Left lobe of liver (tissue), 2 donors: ENCODE measurements around the gene KRTAP10-3. TPM values are rescaled to one million over a fixed set of nuclear protein-coding genes. Genes with fewer than 3 reads are reported as not detected.
"Not testable (repeated sequence)": the region's sequence is repeated elsewhere in the genome, so short reads cannot be mapped to it uniquely, and the experiment has no call there.

Experiments
- ATAC-seq: fragments of 200-7000 bp; cut with Tn5 transposase; one replicate; pipeline ENCODE4 v1.9.1; 2020; ENCODE audit warnings: mild to moderate bottlenecking, moderate library complexity
- DNase-seq: peaks from one replicate; pipeline ENCODE4 v3.0.0-alpha.2; 2020; ENCODE audit warnings: low spot score
- total RNA-seq: library from RNA; stranded (reverse); gene quantifications from one replicate; pipeline ENCODE4 v1.2.1, GENCODE V29; 2021
- donor health status: DM: no; HTN: no; CAD: no; lungs with moderate emphysema.
- donor health status: DM: no; HTN: yes; CAD: no.

KRTAP10-3 gene
- not detected for total RNA-seq

GRCh38 chr21:44558695-44559094, at the start of gene KRTAP10-3:
Gene KRTAP10-3 (minus strand): TSS chr21:44558795. CDS start chr21:44558715, 80 bp downstream.
- ATAC-seq = no peak
- no peak for DNase-seq

GRCh38 chr21:44606495-44606894, 47.9 kb upstream of the KRTAP10-3 start:
- no peak for DNase-seq
- ATAC-seq = no peak

- ATAC-seq (no peak), DNase-seq (no peak)
Measured at GRCh38 chr21:44603911-44604310, 45.3 kb upstream of the KRTAP10-3 start.

GRCh38 chr21:44603109-44603875, 44.7 kb upstream of the KRTAP10-3 start:
- DNase-seq (no peak), ATAC-seq (no peak)

- DNase-seq = no peak
- ATAC-seq = no peak
Measured at GRCh38 chr21:44602463-44602850, 43.9 kb upstream of the KRTAP10-3 start.

DNA sequence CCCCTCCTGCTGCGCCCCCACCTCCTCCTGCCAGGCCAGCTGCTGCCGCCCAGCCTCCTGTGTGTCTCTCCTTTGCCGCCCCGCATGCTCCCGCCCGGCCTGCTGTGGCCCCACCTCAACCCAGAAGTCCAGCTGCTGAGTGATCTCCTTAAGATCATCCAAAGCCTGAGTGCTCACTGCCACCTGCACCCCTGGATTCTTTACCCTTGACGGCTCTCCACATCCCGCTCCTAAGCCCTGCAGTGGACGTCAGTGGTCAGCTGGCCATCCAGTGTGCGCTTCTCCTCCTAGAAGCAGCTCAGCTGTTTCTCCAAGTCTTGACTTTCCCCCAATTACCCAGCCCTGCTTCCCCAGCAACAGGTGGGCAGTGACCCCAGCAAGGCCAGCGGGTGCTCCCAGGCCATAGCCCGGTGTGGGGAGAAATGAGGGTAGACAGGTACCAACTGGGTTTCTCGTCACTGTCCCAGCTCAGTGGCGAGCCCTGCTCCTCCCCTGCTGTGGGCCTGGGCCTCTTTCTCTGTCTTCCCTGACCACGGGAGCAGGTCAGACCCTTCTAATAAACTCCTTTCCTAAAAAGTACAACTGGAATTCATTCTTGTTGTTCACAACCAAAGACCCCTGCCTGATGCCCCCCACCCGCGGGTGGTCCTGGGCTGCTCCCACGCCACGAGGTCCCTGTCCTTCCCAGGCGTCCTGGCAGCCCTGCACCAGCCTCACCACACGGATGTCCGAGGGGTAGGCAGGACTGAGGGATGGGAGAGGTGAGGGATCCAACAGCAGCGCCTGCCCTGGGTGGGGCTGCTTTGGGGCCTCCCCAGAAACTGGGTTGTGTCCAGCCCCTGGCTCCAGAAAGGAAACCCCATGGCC, 43.2 kb upstream of the KRTAP10-3 start:
- no peak for ATAC-seq
- no peak for DNase-seq

DNA sequence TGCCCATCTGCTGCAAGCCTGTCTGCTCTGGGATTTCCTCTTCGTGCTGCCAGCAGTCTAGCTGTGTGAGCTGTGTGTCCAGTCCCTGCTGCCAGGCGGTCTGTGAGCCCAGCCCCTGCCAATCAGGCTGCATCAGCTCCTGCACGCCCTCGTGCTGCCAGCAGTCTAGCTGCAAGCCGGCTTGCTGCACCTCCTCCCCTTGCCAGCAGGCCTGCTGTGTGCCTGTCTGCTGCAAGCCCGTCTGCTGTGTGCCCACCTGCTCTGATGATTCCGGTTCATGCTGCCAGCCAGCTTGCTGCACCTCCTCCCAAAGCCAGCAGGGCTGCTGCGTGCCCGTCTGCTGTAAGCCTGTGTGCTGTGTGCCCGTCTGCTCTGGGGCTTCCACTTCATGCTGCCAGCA, 42.5 kb upstream of the KRTAP10-3 start:
- ATAC-seq = peak; percentile 35
- DNase-seq = not testable (repeated sequence)

DNA sequence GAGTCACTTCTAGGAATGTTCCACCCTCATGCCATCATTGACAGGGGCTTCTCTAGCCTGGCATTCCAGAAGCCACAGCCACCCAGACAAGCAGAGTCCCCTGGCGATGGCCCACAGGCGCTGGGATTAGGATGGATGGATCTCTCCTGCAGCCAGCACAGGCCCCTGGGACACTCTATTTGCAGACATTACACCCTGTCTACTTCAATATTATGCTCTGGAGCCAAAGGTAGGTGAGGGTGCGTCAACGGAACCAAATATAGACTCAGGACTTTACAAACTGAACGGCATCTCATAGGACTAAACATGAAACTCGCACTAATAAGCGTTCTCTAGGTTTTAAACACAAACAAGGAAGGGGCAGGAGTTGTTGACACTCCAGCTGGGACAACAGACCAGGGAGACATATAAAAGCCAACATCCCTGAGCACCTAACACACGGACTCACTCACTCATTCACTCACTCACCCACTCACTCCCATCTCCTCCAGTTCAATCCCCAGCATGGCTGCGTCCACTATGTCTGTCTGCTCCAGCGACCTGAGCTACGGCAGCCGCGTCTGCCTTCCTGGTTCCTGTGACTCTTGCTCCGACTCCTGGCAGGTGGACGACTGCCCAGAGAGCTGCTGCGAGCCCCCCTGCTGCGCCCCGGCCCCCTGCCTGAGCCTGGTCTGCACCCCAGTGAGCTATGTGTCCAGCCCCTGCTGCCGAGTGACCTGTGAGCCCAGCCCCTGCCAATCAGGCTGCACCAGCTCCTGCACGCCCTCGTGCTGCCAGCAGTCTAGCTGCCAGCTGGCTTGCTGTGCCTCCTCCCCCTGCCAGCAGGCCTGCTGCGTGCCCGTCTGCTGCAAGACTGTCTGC, 41.8 kb upstream of the KRTAP10-3 start, which contains the start of gene KRTAP10-7:
KRTAP10-7 (plus strand) TSS at position 480 of the 861 bp plus-strand sequence; CDS start at position 505, 25 bp downstream.
- not testable (repeated sequence) for DNase-seq
- peak; percentile 66 for ATAC-seq

DNA sequence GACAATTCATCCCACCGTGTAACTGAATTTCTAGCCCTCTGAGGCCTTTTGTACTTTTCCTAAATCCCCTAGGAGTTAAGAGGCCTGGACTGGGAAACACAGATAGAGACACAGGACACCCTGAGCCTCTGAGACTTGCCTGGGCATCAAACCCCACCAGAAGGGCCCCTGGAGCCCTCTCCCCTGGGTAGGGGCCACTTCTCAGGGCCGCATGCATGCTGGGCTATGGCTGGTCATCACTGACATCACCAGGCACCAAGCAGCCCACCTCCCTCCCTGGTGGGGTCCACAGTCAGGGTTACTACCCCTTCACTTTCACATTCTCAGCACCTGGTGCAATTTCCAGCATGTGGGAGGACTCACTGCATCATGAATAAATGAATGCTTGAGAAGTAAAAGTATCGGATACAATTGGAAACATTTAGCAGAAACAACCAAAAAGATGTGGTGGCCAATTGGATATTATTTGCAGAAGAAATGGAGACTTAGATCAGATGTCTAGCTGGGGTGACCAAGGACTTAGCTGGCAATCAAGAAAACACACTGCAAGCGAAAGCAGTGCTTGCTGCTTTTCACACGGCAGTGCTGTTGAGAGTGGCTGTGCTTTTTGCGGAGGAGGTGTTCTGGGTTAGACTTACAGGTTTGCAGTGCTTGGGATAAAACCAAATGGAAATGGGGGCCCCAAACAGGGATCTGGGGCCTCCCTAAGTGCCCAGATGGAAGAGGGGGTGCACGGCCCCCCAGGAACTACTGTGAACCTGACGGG, 40.9 kb upstream of the KRTAP10-3 start:
- no peak for DNase-seq

GRCh38 chr21:44598061-44598460, 39.5 kb upstream of the KRTAP10-3 start:
- ATAC-seq (no peak), DNase-seq (no peak)

More for the DNA sequence above, 40.9 kb upstream of the KRTAP10-3 start:
- no peak for ATAC-seq

DNA sequence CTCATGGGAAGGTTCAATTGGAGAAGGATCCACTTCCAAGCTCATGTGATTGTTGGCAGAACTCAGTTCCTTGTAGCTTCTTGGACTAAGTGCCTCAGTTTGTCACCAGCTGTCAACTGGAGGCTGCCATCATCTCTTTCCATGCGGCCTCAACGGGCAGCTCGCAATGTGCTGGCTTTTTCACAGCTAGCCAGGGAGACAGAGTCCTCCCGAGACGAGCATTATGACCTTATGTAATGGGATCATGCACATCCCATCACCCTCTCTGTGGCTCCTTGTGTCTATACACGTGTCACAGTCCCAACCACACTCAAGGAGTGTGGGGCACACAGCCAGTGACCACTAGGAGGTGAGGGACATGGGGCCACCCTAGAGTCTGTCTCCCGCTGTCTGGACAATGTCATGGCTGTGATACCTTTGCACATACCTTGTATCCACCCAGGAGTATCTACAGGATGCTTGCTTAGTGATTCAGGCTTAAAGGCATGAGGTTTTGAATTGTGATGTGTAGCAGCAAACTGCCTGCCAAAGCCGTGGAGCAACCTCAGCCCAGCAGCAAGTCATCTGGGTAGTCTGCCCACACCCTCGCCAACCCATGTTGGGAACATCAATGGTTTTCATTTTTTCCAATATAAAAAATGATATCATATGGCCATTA, 37.6 kb upstream of the KRTAP10-3 start:
- no peak for DNase-seq
- ATAC-seq = no peak

DNA sequence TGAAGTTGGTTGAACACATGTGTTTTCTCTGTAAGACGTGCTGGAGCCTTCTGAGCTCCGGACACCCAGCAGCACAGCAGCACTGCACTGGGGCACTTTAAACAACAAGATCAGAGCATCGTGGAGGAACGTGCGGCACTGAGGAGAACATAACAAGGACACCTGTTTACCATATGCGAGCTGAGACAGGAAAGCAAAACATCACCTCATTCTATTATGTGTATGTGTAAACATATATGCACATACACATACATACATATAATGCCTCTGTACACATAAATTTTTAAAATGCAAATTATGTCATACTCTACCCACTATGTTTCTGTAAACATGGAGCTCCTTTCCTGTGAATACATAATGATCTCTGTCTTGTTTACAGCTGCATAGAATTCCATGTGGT, 36.9 kb upstream of the KRTAP10-3 start:
- ATAC-seq (no peak), DNase-seq (no peak)

DNA sequence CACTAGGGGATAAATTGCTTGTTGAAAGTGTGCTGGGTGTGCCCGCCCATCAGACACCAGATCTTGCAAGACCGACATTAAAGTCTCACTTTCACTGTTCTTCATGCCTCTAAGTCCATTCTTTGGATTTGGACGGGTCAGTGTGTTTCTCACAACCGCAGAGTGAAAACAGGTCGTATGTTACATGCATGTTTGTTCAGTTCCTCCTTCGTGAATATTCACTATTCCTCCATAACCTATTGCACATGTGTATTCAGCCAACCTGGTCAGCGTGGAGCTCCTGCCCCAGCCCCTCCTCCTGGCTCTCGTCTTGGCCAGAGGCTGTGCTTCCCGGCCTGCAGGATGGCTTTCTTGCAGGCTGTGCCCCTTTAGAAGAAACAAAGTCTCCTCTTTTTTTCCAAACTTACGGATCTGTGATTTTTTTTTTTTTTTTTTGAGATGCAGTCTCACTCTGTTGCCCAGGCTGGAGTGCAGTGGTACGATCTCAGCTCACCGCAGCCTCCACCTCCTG, 35.9 kb upstream of the KRTAP10-3 start:
- DNase-seq = no peak
- ATAC-seq = no peak

GRCh38 chr21:44593598-44594405, 35.2 kb upstream of the KRTAP10-3 start:
- peak; percentile 76 for ATAC-seq
- peak; percentile 96 for DNase-seq

GRCh38 chr21:44592446-44593311, 34.1 kb upstream of the KRTAP10-3 start, which contains the start of gene KRTAP10-6:
Gene KRTAP10-6 (minus strand): TSS chr21:44592505. CDS start chr21:44592484, 21 bp downstream.
- ATAC-seq (peak; percentile 56), DNase-seq (peak; percentile 60)

- peak; percentile 4 for ATAC-seq
- not testable (repeated sequence) for DNase-seq
Measured at GRCh38 chr21:44591801-44592130, 33.2 kb upstream of the KRTAP10-3 start.
